NCI-H2171 (cell line): ENCODE data around the gene APAF1.

Experiments
- DNase-seq: peaks from one replicate; lab custom pipeline; 2025; lab: John Stamatoyannopoulos, UW

The APAF1 gene

GRCh38 chr12:98660521-98660920 is 15.4 kb downstream of the APAF1 start:
- DNase-seq = no peak

DNA sequence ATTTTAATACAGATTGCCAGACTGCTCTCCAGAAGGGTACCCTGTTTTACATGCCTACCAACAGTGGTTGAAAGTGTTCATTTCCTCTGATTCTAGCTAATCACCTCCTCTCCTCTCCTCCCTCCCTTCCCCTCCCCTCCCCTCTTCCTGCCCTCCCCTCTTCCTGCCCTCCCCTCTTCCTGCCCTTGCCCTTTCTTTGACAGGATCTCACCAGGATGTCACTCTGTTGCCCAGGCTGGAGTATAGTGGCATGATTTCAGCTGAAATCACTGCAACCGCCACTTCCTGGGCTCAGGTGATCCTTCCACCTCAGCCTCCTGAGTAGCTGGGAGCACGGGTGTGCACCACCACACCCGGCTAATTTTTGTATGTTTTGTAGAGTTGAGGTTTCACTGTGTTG is 24.7 kb downstream of the APAF1 start:
- DNase-seq = no peak

- no peak for DNase-seq
These were observed 26.4 kb downstream of the APAF1 start for GRCh38 chr12:98671459-98671858.

DNA sequence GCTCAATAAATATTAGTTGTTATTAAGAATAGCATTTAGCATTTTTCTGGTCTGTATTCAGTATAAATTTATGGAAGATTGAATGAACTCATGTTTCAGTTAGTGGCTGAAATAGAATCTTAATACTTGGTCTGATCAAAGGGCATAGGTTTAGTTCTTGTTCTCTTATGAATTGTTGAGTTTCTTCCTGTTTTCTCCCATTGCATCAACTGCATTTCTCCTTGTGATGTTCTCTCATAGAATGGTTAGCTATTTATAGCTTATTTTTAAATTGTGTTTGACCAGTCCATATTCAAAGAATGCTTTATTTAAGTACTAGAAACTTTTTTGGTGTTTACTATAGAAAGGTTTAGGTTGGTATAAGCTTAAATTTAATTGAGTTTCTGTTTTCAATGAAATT is 29.8 kb downstream of the APAF1 start:
- no peak for DNase-seq

GRCh38 chr12:98678236-98678945 is 33.3 kb downstream of the APAF1 start:
- DNase-seq = no peak

DNA sequence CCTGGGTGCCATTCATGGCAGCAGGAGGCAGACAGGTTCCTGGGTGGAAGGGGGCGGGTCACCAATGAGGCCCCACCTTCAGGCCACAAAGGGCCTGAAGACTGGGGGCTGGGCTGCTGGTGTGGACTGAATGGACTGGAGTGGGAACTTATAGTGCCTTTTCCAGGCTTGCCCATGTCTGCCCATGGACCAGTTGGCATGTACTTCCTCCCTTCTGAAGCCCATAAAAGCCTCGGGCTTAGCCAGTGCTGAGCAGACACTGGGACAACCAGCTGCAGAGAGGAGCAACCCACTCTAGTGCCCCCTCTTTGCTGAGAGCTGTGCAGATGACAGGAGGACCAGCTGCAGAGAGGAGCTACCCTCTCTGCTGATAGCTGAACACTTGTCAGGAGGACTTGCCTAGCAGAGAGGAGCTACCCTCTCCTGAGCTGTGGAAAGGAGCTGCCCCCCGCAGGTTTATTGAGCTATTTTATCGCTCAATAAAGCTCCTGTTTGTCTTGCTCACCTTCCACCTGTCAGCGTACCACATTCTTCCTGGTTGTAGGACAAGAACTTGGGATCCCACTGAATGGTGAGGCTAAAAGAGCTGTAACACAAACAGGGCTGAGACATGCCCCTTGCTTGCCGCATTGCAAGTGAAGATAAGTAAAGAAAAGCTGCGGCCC is 34.0 kb downstream of the APAF1 start:
- no peak for DNase-seq

DNA sequence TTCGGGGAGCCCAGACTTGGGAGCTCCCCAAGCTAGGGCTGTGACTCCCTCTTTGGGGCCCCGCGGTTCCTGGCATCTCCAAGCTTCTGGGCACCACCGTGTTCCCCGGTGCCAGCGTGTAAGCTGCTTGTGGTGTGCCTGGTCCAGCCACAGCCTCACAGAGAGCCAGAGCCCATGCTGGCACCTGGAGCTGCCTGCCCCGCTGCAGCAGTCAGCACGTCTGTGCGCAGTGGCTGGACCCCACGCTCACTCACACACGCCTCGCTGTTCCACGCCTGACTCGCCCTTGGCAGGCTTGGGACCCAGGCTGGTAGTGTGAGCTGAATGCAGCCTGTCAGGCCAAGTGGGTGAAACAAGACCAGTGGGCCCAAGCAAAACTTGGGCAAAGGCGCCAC is 34.5 kb downstream of the APAF1 start:
- no peak for DNase-seq

- no peak for DNase-seq
These were observed 39.1 kb downstream of the APAF1 start for GRCh38 chr12:98684199-98684598.

DNA sequence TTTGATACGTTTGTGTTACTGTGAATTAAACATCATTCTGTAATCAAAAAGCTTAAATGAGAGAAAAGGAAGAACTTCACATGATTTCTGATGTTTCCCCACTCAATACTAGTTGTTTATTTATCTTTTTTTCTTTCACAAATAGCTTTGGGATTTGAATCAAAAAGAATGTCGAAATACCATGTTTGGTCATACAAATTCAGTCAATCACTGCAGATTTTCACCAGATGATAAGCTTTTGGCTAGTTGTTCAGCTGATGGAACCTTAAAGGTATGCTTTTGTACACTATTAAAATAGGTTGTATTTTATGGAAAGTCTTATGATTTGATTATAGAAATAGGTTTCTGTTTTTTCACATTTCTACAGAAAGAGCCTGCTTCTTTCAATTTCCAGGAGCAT is 41.5 kb downstream of the APAF1 start:
- no peak for DNase-seq

GRCh38 chr12:98691351-98691750 is 46.3 kb downstream of the APAF1 start:
- DNase-seq = no peak

DNA sequence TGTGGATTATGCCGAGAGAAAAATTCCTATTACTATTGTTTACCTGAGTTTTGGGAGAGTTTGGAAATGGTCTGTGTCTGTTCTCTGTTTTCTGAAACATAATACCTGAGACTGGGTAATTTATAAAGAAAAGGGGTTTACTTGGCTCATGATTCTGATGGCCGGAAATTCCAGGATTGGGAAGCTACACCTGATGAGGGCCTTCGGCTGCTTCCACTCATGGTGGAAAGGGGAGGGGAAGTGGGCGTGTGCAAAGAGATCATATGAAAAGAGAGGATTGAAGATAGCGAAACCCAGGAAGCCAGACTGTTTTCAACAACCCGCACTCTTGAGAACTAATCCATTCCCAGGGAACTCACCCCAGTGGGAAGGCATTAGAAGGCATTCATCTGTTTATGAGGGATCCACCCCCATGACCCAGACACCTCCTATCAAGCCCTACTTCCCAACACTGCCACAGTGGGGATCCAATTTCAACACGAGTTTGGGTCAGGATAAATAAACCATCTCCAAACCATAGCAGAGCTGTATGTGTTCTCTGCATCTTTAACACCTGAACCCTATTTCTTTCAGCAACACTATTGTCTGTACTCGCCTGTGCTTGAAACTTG is 51.1 kb downstream of the APAF1 start:
- DNase-seq = no peak

DNA sequence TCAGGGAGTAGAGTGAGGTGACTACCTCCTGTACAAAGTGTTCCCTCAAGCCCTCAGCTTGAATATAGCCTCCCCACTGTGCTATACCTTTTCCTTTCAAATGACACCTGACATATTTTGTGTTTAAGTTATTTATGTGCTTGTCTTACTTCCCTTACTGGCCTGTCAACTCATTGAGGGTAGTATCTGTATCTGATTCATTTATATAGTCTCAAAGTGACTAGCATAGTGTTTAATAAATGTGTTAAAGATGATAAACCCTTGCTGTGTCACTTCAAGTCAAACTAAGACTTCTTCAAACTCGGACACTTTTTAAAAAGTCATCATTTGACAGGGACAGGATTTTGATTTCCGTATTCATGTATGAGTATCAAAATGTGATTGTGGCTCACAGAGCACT is 52.1 kb downstream of the APAF1 start:
- no peak for DNase-seq

GRCh38 chr12:98698603-98699463 is 53.7 kb downstream of the APAF1 start:
- peak; percentile 43 for DNase-seq

DNA sequence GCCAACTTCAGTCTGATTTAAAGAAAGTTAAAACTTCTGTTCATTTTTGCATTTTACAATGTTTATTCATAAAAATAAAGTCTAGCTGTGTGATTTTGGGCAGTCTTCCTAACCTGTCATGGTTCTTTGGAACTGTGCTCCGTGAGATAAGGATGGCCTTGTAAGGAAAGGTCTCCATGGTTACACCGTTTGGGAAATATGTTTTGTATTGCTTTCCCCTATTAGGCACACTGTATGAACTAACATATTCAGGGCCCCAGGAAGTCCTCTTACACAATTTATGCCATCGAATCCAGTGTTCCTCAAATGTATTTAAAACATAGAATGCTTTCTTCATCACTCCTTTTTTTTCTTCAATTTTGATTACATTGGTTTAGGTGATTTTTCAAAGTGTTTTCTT is 54.5 kb downstream of the APAF1 start:
- no peak for DNase-seq

DNA sequence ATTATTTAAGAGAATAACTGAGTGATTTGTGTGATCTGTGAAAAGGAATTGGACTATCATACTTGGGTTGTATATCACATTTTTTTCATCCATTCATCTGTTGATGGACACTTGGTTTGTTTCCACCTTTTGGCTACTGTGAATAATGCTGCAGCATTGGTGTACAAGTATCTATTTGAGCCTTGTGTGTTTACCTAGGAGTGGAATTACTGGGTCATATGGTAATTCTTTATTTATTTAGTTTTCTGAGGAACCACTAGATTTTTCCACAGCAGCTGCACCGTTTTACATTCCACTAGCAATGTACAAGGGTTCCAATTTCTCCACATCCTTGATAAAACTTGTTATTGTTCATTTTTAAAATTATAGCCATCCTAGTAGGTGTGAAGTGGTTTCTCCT is 56.1 kb downstream of the APAF1 start:
- DNase-seq = no peak

GRCh38 chr12:98709022-98709421 is 63.9 kb downstream of the APAF1 start:
- DNase-seq = no peak

DNA sequence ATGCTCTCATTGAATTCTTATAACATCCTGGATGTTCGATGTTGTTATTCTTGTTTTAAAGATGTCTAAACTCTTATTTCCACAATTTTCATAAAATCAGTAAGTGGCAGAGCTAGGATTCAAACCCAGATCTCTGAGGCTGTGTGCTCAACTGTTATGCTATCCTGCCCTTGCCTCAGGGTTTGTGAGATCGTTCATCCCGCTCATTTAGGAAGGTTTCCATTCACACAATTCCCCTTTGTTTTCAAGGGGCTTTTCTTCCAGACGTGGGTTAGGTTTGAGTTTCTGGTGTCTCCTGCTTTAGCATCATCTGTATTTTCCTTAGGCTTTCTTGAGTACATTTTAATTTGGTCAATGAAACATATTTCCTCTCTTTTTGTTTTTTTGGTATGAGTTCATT is 69.3 kb downstream of the APAF1 start:
- DNase-seq = no peak

- DNase-seq = no peak
These were observed 74.7 kb downstream of the APAF1 start for GRCh38 chr12:98719515-98720504.

DNA sequence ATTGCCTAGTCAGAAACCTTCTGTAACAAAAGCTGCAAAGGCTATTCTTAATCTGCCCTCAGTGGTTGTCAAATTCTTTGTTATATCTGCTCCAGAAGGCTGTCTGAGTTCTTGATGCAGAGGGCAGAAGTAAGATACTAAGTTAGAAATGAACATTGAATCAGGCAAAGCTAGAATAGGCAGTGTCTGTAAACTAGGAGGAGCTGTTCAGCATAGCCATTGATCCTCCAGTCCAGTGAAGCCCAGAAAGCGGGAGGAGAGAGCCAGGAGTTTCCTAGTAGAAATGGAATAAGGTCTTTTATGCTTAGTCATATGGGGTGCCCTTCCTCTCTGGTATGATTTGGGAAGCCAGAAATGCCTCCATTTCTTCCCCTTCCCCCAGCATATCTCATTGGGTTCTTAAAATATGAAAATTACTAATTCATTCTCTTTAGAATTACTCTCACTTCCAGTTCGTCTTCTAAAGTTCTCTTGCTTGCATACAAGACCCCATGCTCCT is 76.2 kb downstream of the APAF1 start:
- no peak for DNase-seq

GRCh38 chr12:98724384-98725155 is 79.5 kb downstream of the APAF1 start:
- DNase-seq = no peak
